GM23338 (cell line): ENCODE measurements around the gene ZNF878. TPM values are rescaled to one million over a fixed set of nuclear protein-coding genes. Genes with fewer than 3 reads are reported as not detected.

Source experiments
- ATAC-seq: fragments of 200-7000 bp; cut with Tn5 transposase; 3 replicates; pipeline ENCODE4 v1.9.1; 2020
- DNase-seq: peaks from one replicate; pipeline ENCODE4 v3.0.0-alpha.2; 2015; ENCODE audit warnings: low spot score
- H2AFZ ChIP-seq: fragments of 200-600 bp; sonication (generic); 2 replicates; pipeline ENCODE4 v1.8.0; 2016; ENCODE audit warnings: antibody characterized with exemption, mild to moderate bottlenecking, moderate library complexity
- H3F3A ChIP-seq: fragments of 200-600 bp; sonication (generic); replicated peaks from 2 replicates; pipeline ENCODE4 v1.8.0; 2017; ENCODE audit warnings: antibody characterized with exemption, mixed run types, low read depth
- H3K27ac ChIP-seq: fragments of 200-600 bp; sonication (generic); 2 replicates; pipeline ENCODE4 v1.6.1; 2016; ENCODE audit warnings: low read depth
- H3K27me3 ChIP-seq: fragments of 200-600 bp; sonication (generic); 2 replicates; pipeline ENCODE4 v1.8.0; 2016; ENCODE audit warnings: mild to moderate bottlenecking, mixed run types, moderate library complexity; ENCODE audit not compliant: insufficient read depth
- H3K36me3 ChIP-seq: fragments of 200-600 bp; sonication (generic); 2 replicates; pipeline ENCODE4 v1.8.0; 2016; ENCODE audit warnings: mild to moderate bottlenecking; ENCODE audit not compliant: insufficient read depth
- H3K4me1 ChIP-seq: fragments of 200-600 bp; sonication (generic); 2 replicates; pipeline ENCODE4 v1.8.0; 2016; ENCODE audit warnings: mild to moderate bottlenecking, moderate library complexity; ENCODE audit not compliant: insufficient read depth
- H3K4me2 ChIP-seq: fragments of 200-600 bp; sonication (generic); 2 replicates; pipeline ENCODE4 v1.7.1; 2017; ENCODE audit warnings: mixed run types
- H3K4me3 ChIP-seq: fragments of 200-600 bp; sonication (generic); 2 replicates; pipeline ENCODE4 v1.6.1; 2016; ENCODE audit warnings: mixed run types
- H3K79me2 ChIP-seq: fragments of 200-600 bp; sonication (generic); replicated peaks from 2 replicates; pipeline ENCODE4 v1.8.0; 2017; ENCODE audit warnings: mild to moderate bottlenecking; ENCODE audit not compliant: insufficient read depth
- H3K9me2 ChIP-seq: fragments of 200-600 bp; sonication (generic); 2 replicates; pipeline ENCODE4 v1.8.0; 2017; ENCODE audit not compliant: insufficient read depth
- H4K20me1 ChIP-seq: fragments of 200-600 bp; sonication (generic); replicated peaks from 2 replicates; pipeline ENCODE4 v1.8.0; 2017; ENCODE audit warnings: mild to moderate bottlenecking; ENCODE audit not compliant: insufficient read depth
- H3K27ac Mint-ChIP-seq: 2 replicates; pipeline ENCODE4 v1.8.0; 2020; ENCODE audit warnings: inconsistent platforms, mild to moderate bottlenecking, moderate library complexity, mixed read lengths
- H3K27me3 Mint-ChIP-seq: 3 replicates; pipeline ENCODE4 v1.8.0; 2022; ENCODE audit warnings: low read depth, mild to moderate bottlenecking, moderate library complexity, mixed read lengths, inconsistent platforms; ENCODE audit not compliant: insufficient read depth, poor library complexity
- H3K36me3 Mint-ChIP-seq: 3 replicates; pipeline ENCODE4 v1.8.0; 2021; ENCODE audit warnings: low read depth, mild to moderate bottlenecking, inconsistent platforms, moderate library complexity, mixed read lengths
- H3K4me1 Mint-ChIP-seq: 3 replicates; pipeline ENCODE4 v1.8.0; 2020; ENCODE audit warnings: mild to moderate bottlenecking, inconsistent platforms, mixed read lengths
- H3K4me3 Mint-ChIP-seq: 3 replicates; pipeline ENCODE4 v1.8.0; 2021; ENCODE audit warnings: moderate library complexity, mild to moderate bottlenecking, inconsistent platforms, mixed read lengths
- H3K9me3 Mint-ChIP-seq: 3 replicates; pipeline ENCODE4 v1.8.0; 2020; ENCODE audit warnings: moderate library complexity, mild to moderate bottlenecking, inconsistent platforms, mixed read lengths
- CREB1 ChIP-seq: fragments of 250-450 bp; sonication (Bioruptor Pico); IDR thresholded peaks from 2 replicates; pipeline ENCODE4 v1.5.0; 2020; ENCODE audit warnings: low read depth, mild to moderate bottlenecking, moderate library complexity
- CTCF ChIP-seq, 2 experiments: fragments of 200-600 bp in 1 of 2; sonication (generic) in 1 of 2; conservative IDR thresholded peaks; 2 replicates each; pipeline versions ENCODE4 v1.5.1 to v1.6.1; 2016 to 2017; ENCODE audit warnings: antibody characterized with exemption in 2 of 2, low read depth in 2 of 2, mild to moderate bottlenecking in 2 of 2, moderate library complexity in 1 of 2
- EZH2 ChIP-seq: fragments of 200-600 bp; sonication (generic); IDR thresholded peaks from one replicate; pipeline ENCODE4 v1.8.0; 2017; ENCODE audit warnings: antibody characterized with exemption, mild to moderate bottlenecking, low read depth; ENCODE audit not compliant: unreplicated experiment
- JUNB ChIP-seq: IDR thresholded peaks from one replicate; pipeline ENCODE4 v1.6.1; 2016; ENCODE audit warnings: antibody characterized with exemption; ENCODE audit not compliant: unreplicated experiment
- POLR2AphosphoS5 ChIP-seq: IDR thresholded peaks from 2 replicates; pipeline ENCODE4 v1.6.1; 2016; ENCODE audit warnings: antibody characterized with exemption, low read depth
- STAT1 ChIP-seq: IDR thresholded peaks from one replicate; pipeline ENCODE4 v1.6.1; 2016; ENCODE audit warnings: antibody characterized with exemption; ENCODE audit not compliant: unreplicated experiment
- ZNF331 ChIP-seq: fragments of 250-450 bp; sonication (Bioruptor Pico); IDR thresholded peaks from 2 replicates; pipeline ENCODE4 v1.5.0; 2020; ENCODE audit warnings: low read depth, mild to moderate bottlenecking, moderate library complexity
- polyA plus RNA-seq: library from polyadenylated mRNA; unstranded; fragments of >200 nt; fragmentation: Nextera tagmentation; extraction: Ambion mirVana; gene quantifications from 2 replicates; pipeline ENCODE4 v1.2.1, GENCODE V29; 2016
- total RNA-seq: library from RNA; depleted of rRNA; stranded (reverse); fragments of >200 nt; shearing (Covaris generic); gene quantifications from 2 replicates; pipeline ENCODE4 v1.2.3, GENCODE V29; 2014
- TF ChIP-seq, protein P1 (sequence below): IDR thresholded peaks from 2 replicates; pipeline ENCODE4 v1.6.1; 2016; ENCODE audit warnings: antibody characterized with exemption

The ZNF878 gene
- total and polyA plus RNA-seq, 2 experiments from 2014 or later = 8.7 to 16.4 TPM

DNA sequence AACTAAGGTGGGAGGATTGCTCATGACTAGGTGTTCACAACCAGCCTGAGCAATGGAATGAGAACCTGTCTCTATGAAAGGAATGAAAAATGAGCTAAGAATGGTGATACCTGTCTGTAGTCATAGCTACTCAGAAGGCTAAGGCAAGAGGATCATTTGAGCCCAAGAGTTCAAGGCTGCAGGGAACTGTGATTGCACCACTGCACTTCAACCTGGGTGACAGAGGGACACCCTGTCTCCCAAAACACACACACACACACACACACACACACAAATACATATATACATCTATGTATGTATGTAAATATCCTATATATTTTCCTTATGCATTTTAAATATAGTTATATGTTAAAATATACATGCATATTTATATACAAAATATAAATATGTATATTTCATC, 9.9 kb downstream of the ZNF878 start:
- Histone ChIP-seq H3K27ac (no peak overlapping the region), H3K4me3 (no peak overlapping the region), H2AFZ (no peak overlapping the region), H3F3A (peaks cover 10% of the 10 kb centered on the region), H3K9me2 (no peaks in the 10 kb centered on the region), H3K36me3 (peaks cover 72% of the 10 kb centered on the region), H4K20me1 (peaks cover 4% of the 10 kb centered on the region), H3K27me3 (no peaks in the 10 kb centered on the region), H3K79me2 (peaks cover 37% of the 10 kb centered on the region), H3K4me2 (no peak overlapping the region), H3K4me1 (no peaks in the 10 kb centered on the region)
- no peak for ATAC-seq
- Mint-ChIP-seq H3K4me3 (no peak overlapping the region), H3K9me3 (peaks cover 91% of the 10 kb centered on the region), H3K36me3 (peaks cover 30% of the 10 kb centered on the region), H3K27me3 (peaks cover 5% of the 10 kb centered on the region), H3K27ac (no peak overlapping the region), H3K4me1 (no peaks in the 10 kb centered on the region)
- no peak for TF ChIP-seq ZNF331 (CRISPR knock-in tag)
- no peak for TF ChIP-seq CREB1 (CRISPR knock-in tag)
- TF ChIP-seq STAT1 = no peak
- no peak for TF ChIP-seq EZH2
- no peak for DNase-seq

GRCh38 chr19:12035220-12036172, 17.3 kb downstream of the ZNF878 start, which contains the start of gene ZNF433:
TSS of gene ZNF433 (minus strand) at chr19:12035679. CDS start at chr19:12035539, 140 bp downstream.
- no peak within 1 kb of the TSS for H3K27ac ChIP-seq
- peaks cover 88% of the 10 kb centered on the region for H3K9me3 Mint-ChIP-seq
- no peak within 1 kb of the TSS; the same call in 1 of the 2 replicates for H2AFZ ChIP-seq

More at GRCh38 chr19:12035220-12036172, 17.3 kb downstream of the ZNF878 start, which contains the start of gene ZNF433:
- Histone ChIP-seq H3K4me2 (peak within 1 kb of the TSS; percentile 80), H3K4me3 (peak within 1 kb of the TSS; percentile 68), H3F3A (0 out of 2 replicates have a peak, but pooled peaks cover 6% of the 10 kb centered on the region), H4K20me1 (peaks cover 31% of the 10 kb centered on the region), H3K36me3 (peaks cover 2% of the 10 kb centered on the region; the same call in 1 of the 2 replicates), H3K79me2 (no peaks in the 10 kb centered on the region), H3K9me2 (no peaks in the 10 kb centered on the region), H3K4me1 (peaks cover 21% of the 10 kb centered on the region), H3K27me3 (peaks cover 16% of the 10 kb centered on the region)
- ATAC-seq (peak; percentile 75), DNase-seq (peak; percentile 100)
- H3K4me1 Mint-ChIP-seq = no peaks in the 10 kb centered on the region
- peaks cover 41% of the 10 kb centered on the region; the same call in 2 of the 3 replicates for H3K36me3 Mint-ChIP-seq
- TF ChIP-seq CREB1 (CRISPR knock-in tag) (no peak), ZNF331 (CRISPR knock-in tag) (no peak), JUNB (no peak), POLR2AphosphoS5 (peak; percentile 62; the same call in 1 of the 2 replicates), CTCF (conservative IDR thresholded peaks at IDR 0.05; ENCODE audit: low read depth in 2 of 2) (0 out of 4 replicates have a peak, but pooled peaks of 1 of the 2 experiments have one; percentile 0)
- TF ChIP-seq, protein P1, sequence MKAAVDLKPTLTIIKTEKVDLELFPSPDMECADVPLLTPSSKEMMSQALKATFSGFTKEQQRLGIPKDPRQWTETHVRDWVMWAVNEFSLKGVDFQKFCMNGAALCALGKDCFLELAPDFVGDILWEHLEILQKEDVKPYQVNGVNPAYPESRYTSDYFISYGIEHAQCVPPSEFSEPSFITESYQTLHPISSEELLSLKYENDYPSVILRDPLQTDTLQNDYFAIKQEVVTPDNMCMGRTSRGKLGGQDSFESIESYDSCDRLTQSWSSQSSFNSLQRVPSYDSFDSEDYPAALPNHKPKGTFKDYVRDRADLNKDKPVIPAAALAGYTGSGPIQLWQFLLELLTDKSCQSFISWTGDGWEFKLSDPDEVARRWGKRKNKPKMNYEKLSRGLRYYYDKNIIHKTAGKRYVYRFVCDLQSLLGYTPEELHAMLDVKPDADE = 0 out of 2 replicates have a peak, but pooled peaks have one; percentile 36
- no peak within 1 kb of the TSS for H3K27ac Mint-ChIP-seq
- peaks cover 2% of the 10 kb centered on the region for H3K27me3 Mint-ChIP-seq
- no peak within 1 kb of the TSS for H3K4me3 Mint-ChIP-seq
